Islet precursor cell (in vitro differentiated cells): ENCODE measurements around the gene SLC38A11.

Experiments
- DNase-seq: peaks from one replicate; pipeline ENCODE4 v3.0.0-alpha.2; 2018

SLC38A11 gene

GRCh38 chr2:164913640-164914350, 41.5 kb downstream of the SLC38A11 start:
- no peak for DNase-seq

GRCh38 chr2:164913011-164913410, 42.3 kb downstream of the SLC38A11 start:
- DNase-seq, result no peak

GRCh38 chr2:164911832-164912231, 43.5 kb downstream of the SLC38A11 start:
- no peak for DNase-seq

GRCh38 chr2:164910101-164910899, 45.0 kb downstream of the SLC38A11 start:
- DNase-seq, result peak; percentile 85

- no peak for DNase-seq
Observed at GRCh38 chr2:164906947-164907346, 48.4 kb downstream of the SLC38A11 start.

- DNase-seq, result no peak
Observed at GRCh38 chr2:164905307-164905706, 50.0 kb downstream of the SLC38A11 start.

GRCh38 chr2:164903951-164904350, 51.4 kb downstream of the SLC38A11 start:
- no peak for DNase-seq

GRCh38 chr2:164903204-164903603, 52.1 kb downstream of the SLC38A11 start:
- DNase-seq, result no peak

GRCh38 chr2:164899121-164899520, 56.2 kb downstream of the SLC38A11 start:
- no peak for DNase-seq

GRCh38 chr2:164898475-164898874, 56.9 kb downstream of the SLC38A11 start:
- no peak for DNase-seq

- no peak for DNase-seq
Observed at GRCh38 chr2:164897469-164898260, 57.7 kb downstream of the SLC38A11 start.

- no peak for DNase-seq
Observed at GRCh38 chr2:164896634-164897355, 58.5 kb downstream of the SLC38A11 start.

GRCh38 chr2:164896226-164896625, 59.1 kb downstream of the SLC38A11 start:
- DNase-seq, result no peak

- no peak for DNase-seq
Observed at GRCh38 chr2:164891460-164891859, 63.9 kb downstream of the SLC38A11 start.

- no peak for DNase-seq
Observed at GRCh38 chr2:164890544-164890943, 64.8 kb downstream of the SLC38A11 start.

GRCh38 chr2:164888592-164888991, 66.7 kb downstream of the SLC38A11 start:
- no peak for DNase-seq

GRCh38 chr2:164887434-164888144, 67.7 kb downstream of the SLC38A11 start:
- DNase-seq, result no peak

- no peak for DNase-seq
Observed at GRCh38 chr2:164882276-164882675, 73.0 kb downstream of the SLC38A11 start.

- DNase-seq, result no peak
Observed at GRCh38 chr2:164881524-164881923, 73.8 kb downstream of the SLC38A11 start.

- no peak for DNase-seq
Observed at GRCh38 chr2:164879901-164880535, 75.3 kb downstream of the SLC38A11 start.

GRCh38 chr2:164877927-164878326, 77.4 kb downstream of the SLC38A11 start:
- DNase-seq, result no peak

GRCh38 chr2:164877169-164877568, 78.2 kb downstream of the SLC38A11 start:
- no peak for DNase-seq
